Neural progenitor cell (in vitro differentiated cells): ENCODE data around the gene ZNF304. TPM values are rescaled to one million over a fixed set of nuclear protein-coding genes. Genes with fewer than 3 reads are reported as not detected.
A peak's percentile ranks its signal among the peaks of the same experiment; 100 is the strongest.

Experiments
- DNase-seq: peaks from one replicate; pipeline ENCODE4 v3.0.0-alpha.2; 2016; ENCODE audit warnings: low spot score
- H2AFZ ChIP-seq: fragments of 200-600 bp; sonication (generic); replicated peaks from 2 replicates; pipeline ENCODE4 v1.6.1; 2016; ENCODE audit warnings: antibody characterized with exemption
- H3F3A ChIP-seq: fragments of 200-600 bp; sonication (generic); 2 replicates; pipeline ENCODE4 v1.6.1; 2016; ENCODE audit warnings: antibody characterized with exemption, low read depth
- H3K27ac ChIP-seq: fragments of 200-600 bp; sonication (generic); 2 replicates; pipeline ENCODE4 v1.5.1; 2016; ENCODE audit warnings: mild to moderate bottlenecking
- H3K27me3 ChIP-seq: fragments of 200-600 bp; sonication (generic); 2 replicates; pipeline ENCODE4 v1.6.1; 2016; ENCODE audit warnings: mild to moderate bottlenecking, moderate library complexity
- H3K36me3 ChIP-seq: fragments of 200-600 bp; sonication (generic); 2 replicates; pipeline ENCODE4 v1.5.1; 2016
- H3K4me1 ChIP-seq: fragments of 200-600 bp; sonication (generic); 2 replicates; pipeline ENCODE4 v1.6.1; 2016; ENCODE audit warnings: mixed run types
- H3K4me2 ChIP-seq: fragments of 200-600 bp; sonication (generic); 2 replicates; pipeline ENCODE4 v1.6.1; 2016
- H3K4me3 ChIP-seq: fragments of 200-600 bp; sonication (generic); 2 replicates; pipeline ENCODE4 v1.5.1; 2016
- H3K79me2 ChIP-seq: fragments of 200-600 bp; sonication (generic); 2 replicates; pipeline ENCODE4 v1.6.1; 2016; ENCODE audit warnings: low read depth
- H3K9ac ChIP-seq: fragments of 200-600 bp; sonication (generic); 2 replicates; pipeline ENCODE4 v1.6.1; 2016
- H3K9me3 ChIP-seq: fragments of 200-600 bp; sonication (generic); 2 replicates; pipeline ENCODE4 v1.5.1; 2016; ENCODE audit warnings: low read depth
- H4K20me1 ChIP-seq: fragments of 200-600 bp; sonication (generic); 2 replicates; pipeline ENCODE4 v1.6.1; 2016; ENCODE audit warnings: low read depth
- H3K27ac Mint-ChIP-seq: 3 replicates; pipeline ENCODE4 v1.8.0; 2021; ENCODE audit warnings: mixed read lengths
- H3K27me3 Mint-ChIP-seq: 2 replicates; pipeline ENCODE4 v1.8.0; 2022; ENCODE audit warnings: low read depth, mild to moderate bottlenecking, inconsistent platforms, moderate library complexity, mixed read lengths; ENCODE audit not compliant: insufficient read depth
- H3K36me3 Mint-ChIP-seq: 3 replicates; pipeline ENCODE4 v1.8.0; 2021; ENCODE audit warnings: mixed read lengths
- H3K4me1 Mint-ChIP-seq: 3 replicates; pipeline ENCODE4 v1.8.0; 2021; ENCODE audit warnings: mixed read lengths
- H3K4me3 Mint-ChIP-seq: 3 replicates; pipeline ENCODE4 v1.8.0; 2021; ENCODE audit warnings: mild to moderate bottlenecking, moderate library complexity, mixed read lengths
- H3K9me3 Mint-ChIP-seq: 3 replicates; pipeline ENCODE4 v1.8.0; 2020; ENCODE audit warnings: mixed read lengths
- EZH2 ChIP-seq: fragments of 200-600 bp; sonication (generic); IDR thresholded peaks from 2 replicates; pipeline ENCODE4 v1.6.1; 2017; ENCODE audit warnings: antibody characterized with exemption, mild to moderate bottlenecking, moderate library complexity
- EZH2phosphoT487 ChIP-seq: fragments of 200-600 bp; sonication (generic); IDR thresholded peaks from 2 replicates; pipeline ENCODE4 v1.6.1; 2017; ENCODE audit warnings: antibody characterized with exemption
- total RNA-seq: library from RNA; depleted of rRNA; stranded (reverse); fragments of >200 nt; gene quantifications from 2 replicates; pipeline ENCODE4 v1.2.3, GENCODE V29; 2015; ENCODE audit warnings: low replicate concordance
- TF ChIP-seq, protein P1 (sequence below): fragments of 200-600 bp; sonication (generic); IDR thresholded peaks from 2 replicates; pipeline ENCODE4 v1.5.1; 2017; ENCODE audit warnings: antibody characterized with exemption, mild to moderate bottlenecking

ZNF304 gene
- total RNA-seq, 1 donor from 2014 or later: 15.5 TPM

DNA sequence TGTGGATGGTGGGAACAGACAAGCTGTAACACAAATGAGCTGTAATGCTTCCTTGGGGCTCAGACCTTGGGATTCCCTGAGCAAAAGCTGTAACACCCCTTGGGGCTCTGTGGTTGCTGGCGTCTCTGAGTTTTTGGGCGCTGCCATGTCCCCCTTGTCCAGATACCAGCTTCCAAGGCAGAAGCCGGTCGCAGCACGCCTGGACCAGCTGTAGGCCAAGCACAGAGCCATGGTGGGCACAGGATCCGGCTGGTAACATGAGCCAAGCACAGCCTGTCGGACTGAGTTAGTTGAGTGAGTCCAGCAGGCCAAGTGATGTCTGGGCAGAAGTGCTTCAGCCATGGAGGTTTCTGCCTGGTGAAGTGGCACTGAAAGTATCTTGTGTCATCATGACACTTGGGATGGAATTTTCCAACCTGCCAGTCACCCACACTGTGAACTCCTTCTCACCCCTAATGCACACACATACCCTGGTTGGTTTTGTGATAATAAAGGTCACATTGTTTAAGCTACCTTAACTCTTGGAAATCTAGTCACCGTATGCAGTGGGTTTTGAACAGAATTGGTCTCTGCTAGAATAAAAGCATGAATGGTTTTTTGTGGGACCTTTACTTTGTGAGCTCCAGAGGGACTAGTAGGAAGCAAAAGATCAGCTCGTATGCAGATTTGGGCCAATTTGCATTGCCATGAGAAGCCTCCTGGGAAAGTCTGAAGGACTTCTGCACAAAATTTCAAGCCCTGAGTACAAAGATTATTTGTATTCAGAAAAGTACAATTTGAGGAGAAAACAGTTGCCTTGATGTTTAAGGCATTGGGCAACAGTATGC is 52.9 kb downstream of the ZNF304 start:
- Mint-ChIP-seq H3K4me3 (no peak overlapping the region), H3K9me3 (peaks cover 14% of the 10 kb centered on the region), H3K27ac (no peak overlapping the region), H3K36me3 (peaks cover 23% of the 10 kb centered on the region), H3K4me1 (no peaks in the 10 kb centered on the region), H3K27me3 (peaks cover 1% of the 10 kb centered on the region)
- Histone ChIP-seq H3F3A (no peaks in the 10 kb centered on the region), H3K27ac (no peak overlapping the region), H3K27me3 (no peaks in the 10 kb centered on the region), H4K20me1 (no peaks in the 10 kb centered on the region), H3K79me2 (no peaks in the 10 kb centered on the region), H3K9me3 (no peaks in the 10 kb centered on the region), H3K4me2 (no peak overlapping the region), H3K4me1 (no peaks in the 10 kb centered on the region), H2AFZ (no peak overlapping the region), H3K9ac (no peak overlapping the region), H3K36me3 (no peaks in the 10 kb centered on the region), H3K4me3 (no peak overlapping the region)
- TF ChIP-seq EZH2phosphoT487 (no peak), EZH2 (no peak)
- TF ChIP-seq, protein P1, sequence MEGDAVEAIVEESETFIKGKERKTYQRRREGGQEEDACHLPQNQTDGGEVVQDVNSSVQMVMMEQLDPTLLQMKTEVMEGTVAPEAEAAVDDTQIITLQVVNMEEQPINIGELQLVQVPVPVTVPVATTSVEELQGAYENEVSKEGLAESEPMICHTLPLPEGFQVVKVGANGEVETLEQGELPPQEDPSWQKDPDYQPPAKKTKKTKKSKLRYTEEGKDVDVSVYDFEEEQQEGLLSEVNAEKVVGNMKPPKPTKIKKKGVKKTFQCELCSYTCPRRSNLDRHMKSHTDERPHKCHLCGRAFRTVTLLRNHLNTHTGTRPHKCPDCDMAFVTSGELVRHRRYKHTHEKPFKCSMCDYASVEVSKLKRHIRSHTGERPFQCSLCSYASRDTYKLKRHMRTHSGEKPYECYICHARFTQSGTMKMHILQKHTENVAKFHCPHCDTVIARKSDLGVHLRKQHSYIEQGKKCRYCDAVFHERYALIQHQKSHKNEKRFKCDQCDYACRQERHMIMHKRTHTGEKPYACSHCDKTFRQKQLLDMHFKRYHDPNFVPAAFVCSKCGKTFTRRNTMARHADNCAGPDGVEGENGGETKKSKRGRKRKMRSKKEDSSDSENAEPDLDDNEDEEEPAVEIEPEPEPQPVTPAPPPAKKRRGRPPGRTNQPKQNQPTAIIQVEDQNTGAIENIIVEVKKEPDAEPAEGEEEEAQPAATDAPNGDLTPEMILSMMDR: no peak
- DNase-seq: no peak

DNA sequence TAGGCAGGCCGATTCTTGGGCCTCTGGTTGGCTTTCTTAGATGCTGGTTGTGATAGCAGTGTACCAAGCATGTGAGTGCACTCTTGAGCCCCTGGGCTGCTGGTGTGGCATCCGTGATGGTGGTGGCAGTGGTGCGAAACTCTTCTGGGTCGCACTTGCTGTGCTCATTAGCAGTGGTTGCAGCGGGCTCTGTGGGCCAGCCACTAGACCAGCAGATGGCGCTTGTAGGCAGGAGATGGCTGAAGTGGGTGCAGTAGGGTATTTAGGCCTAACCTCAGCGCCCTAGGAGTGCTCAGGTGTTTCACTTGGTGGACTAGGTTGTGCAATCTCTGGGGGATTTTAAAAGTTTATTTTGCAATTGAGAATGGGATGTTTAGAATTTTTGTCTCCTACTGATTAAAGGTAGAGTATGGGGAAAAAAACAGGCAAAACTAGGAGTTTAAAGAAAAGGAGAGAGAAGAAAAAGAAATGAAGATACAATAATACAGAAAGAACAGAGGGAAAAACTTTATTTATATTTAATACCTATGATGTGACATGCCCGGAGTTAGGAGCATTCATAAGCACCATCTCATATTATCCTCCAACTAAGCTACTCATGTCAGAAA is 55.5 kb downstream of the ZNF304 start:
- H3K9ac ChIP-seq: no peak overlapping the region
- peak; percentile 85 for DNase-seq
- no peaks in the 10 kb centered on the region for H3K36me3 ChIP-seq
- Mint-ChIP-seq H3K4me3 (peak overlapping the region; percentile 29), H3K9me3 (peaks cover 6% of the 10 kb centered on the region), H3K4me1 (peaks cover 2% of the 10 kb centered on the region), H3K27ac (no peak overlapping the region), H3K27me3 (peaks cover 2% of the 10 kb centered on the region), H3K36me3 (peaks cover 5% of the 10 kb centered on the region)
- no peak overlapping the region for H3K4me3 ChIP-seq
- H3K4me2 ChIP-seq: no peak overlapping the region
- TF ChIP-seq, protein P1: peak; percentile 89
- TF ChIP-seq EZH2phosphoT487: no peak
- no peaks in the 10 kb centered on the region for H3K27me3 ChIP-seq
- H3K4me1 ChIP-seq: no peaks in the 10 kb centered on the region
- peaks cover 4% of the 10 kb centered on the region for H3K79me2 ChIP-seq
- H4K20me1 ChIP-seq: peaks cover 1% of the 10 kb centered on the region
- H3F3A ChIP-seq: no peaks in the 10 kb centered on the region
- no peak overlapping the region for H3K27ac ChIP-seq
- H3K9me3 ChIP-seq: no peaks in the 10 kb centered on the region
- peak overlapping the region; percentile 38 for H2AFZ ChIP-seq

Other genes with a start within 250 kb of the ZNF304 start
- gene USP29, start 231.3 kb upstream of the ZNF304 start, total RNA-seq: not detected in 2 replicates
- not detected in 2 replicates for gene ZIM3, start 206.1 kb upstream of the ZNF304 start, total RNA-seq
- gene DUXA, start 183.8 kb upstream of the ZNF304 start, total RNA-seq: not detected in 2 replicates
- 26.9 and 36.2 TPM in 2 replicates for gene ZNF264, start 159.8 kb upstream of the ZNF304 start, total RNA-seq
- gene AURKC, start 120.2 kb upstream of the ZNF304 start, total RNA-seq: 3.3 and 8.8 TPM in 2 replicates
- gene ZNF805, start 110.6 kb upstream of the ZNF304 start, total RNA-seq: 12.0 and 12.6 TPM in 2 replicates
- gene ZNF460, start 70.8 kb upstream of the ZNF304 start, total RNA-seq: 47.5 and 52.7 TPM in 2 replicates
- 9.5 and 11.6 TPM in 2 replicates for gene ZNF543, start 30.8 kb upstream of the ZNF304 start, total RNA-seq
- 10.7 and 23.4 TPM in 2 replicates for gene TRAPPC2B, start 12.3 kb downstream of the ZNF304 start, total RNA-seq
- gene ZNF547, start 12.3 kb downstream of the ZNF304 start, total RNA-seq: 2.7 and 2.9 TPM in 2 replicates
- 17.7 and 18.7 TPM in 2 replicates for gene ZNF548, start 38.6 kb downstream of the ZNF304 start, total RNA-seq
- 8.5 and 10.8 TPM in 2 replicates for gene ZNF17, start 59.9 kb downstream of the ZNF304 start, total RNA-seq
- gene ZNF749, start 84.1 kb downstream of the ZNF304 start, total RNA-seq: 11.7 and 13.8 TPM in 2 replicates
- 1.7 and 4.4 TPM in 2 replicates for gene VN1R1, start 105.9 kb downstream of the ZNF304 start, total RNA-seq
- gene ZNF772, start 126.3 kb downstream of the ZNF304 start, total RNA-seq: 33.3 and 34.5 TPM in 2 replicates
- 25.6 and 30.2 TPM in 2 replicates for gene ZNF419, start 136.5 kb downstream of the ZNF304 start, total RNA-seq
- 11.8 and 18.0 TPM in 2 replicates for gene ZNF773, start 148.7 kb downstream of the ZNF304 start, total RNA-seq
- 10.6 and 15.6 TPM in 2 replicates for gene ZNF549, start 176.1 kb downstream of the ZNF304 start, total RNA-seq
- 10.7 and 11.1 TPM in 2 replicates for gene ZNF550, start 208.6 kb downstream of the ZNF304 start, total RNA-seq
- 7.9 and 9.0 TPM in 2 replicates for gene ZNF416, start 227.6 kb downstream of the ZNF304 start, total RNA-seq
- gene ZIK1, start 232.9 kb downstream of the ZNF304 start, total RNA-seq: 35.1 and 56.1 TPM in 2 replicates
- 10.5 and 20.4 TPM in 2 replicates for gene ZNF530, start 248.6 kb downstream of the ZNF304 start, total RNA-seq